Panc1 (cell line): ENCODE measurements around the gene UBAC2. TPM values are rescaled to one million over a fixed set of nuclear protein-coding genes. Genes with fewer than 3 reads are reported as not detected.

ENCODE experiments used
- ATAC-seq: fragments of 200-7000 bp; cut with Tn5 transposase; 2 replicates; pipeline ENCODE4 v1.9.1; 2020; ENCODE audit warnings: mild to moderate bottlenecking, moderate library complexity
- BruUV-seq: library from RNA; stranded (reverse); fragments of 400-500 nt; replicated peaks from 2 replicates; lab custom pipeline; 2021; lab: Mats Ljungman, UMichigan
- CTCF ChIA-PET: fragments of 300-600 bp; sonication (Branson Sonifier 250); formaldehyde crosslinking; loops from one replicate; lab custom pipeline; 2022; ENCODE audit warnings: antibody characterized with exemption; lab: Charles Lee
- POLR2A ChIA-PET: fragments of 300-600 bp; sonication (Branson Sonifier 250); formaldehyde crosslinking; loops from one replicate; lab custom pipeline; 2022; ENCODE audit warnings: antibody characterized with exemption; lab: Charles Lee
- DNase-seq: peaks from one replicate; pipeline ENCODE4 v3.0.0-alpha.2; 2010; ENCODE audit warnings: low read depth, low spot score
- H3K27ac ChIP-seq: 2 replicates; pipeline ENCODE4 v1.5.1; 2011; ENCODE audit warnings: mild to moderate bottlenecking, low read length, inconsistent platforms
- H3K27me3 ChIP-seq: fragments of 200-500 bp; sonication (Bioruptor generic); 2 replicates; pipeline ENCODE4 v1.6.0; 2014; ENCODE audit warnings: low read length, inconsistent platforms; ENCODE audit not compliant: control insufficient read depth, insufficient read depth
- H3K36me3 ChIP-seq: fragments of 200-500 bp; sonication (Bioruptor generic); 2 replicates; pipeline ENCODE4 v1.5.1; 2014; ENCODE audit warnings: inconsistent platforms, mild to moderate bottlenecking, low read length, moderate library complexity; ENCODE audit not compliant: control insufficient read depth, insufficient read depth
- H3K4me1 ChIP-seq: 2 replicates; pipeline ENCODE4 v1.5.1; 2011; ENCODE audit warnings: inconsistent platforms, mild to moderate bottlenecking, low read length, moderate library complexity; ENCODE audit not compliant: control insufficient read depth, insufficient read depth
- H3K4me3 ChIP-seq, 2 experiments: 2 replicates each; pipeline ENCODE4 v1.5.1; 2011 to 2012; ENCODE audit warnings: low read depth in 2 of 2, low read length in 2 of 2, mild to moderate bottlenecking in 2 of 2, inconsistent platforms in 1 of 2, moderate library complexity in 1 of 2
- H3K9me3 ChIP-seq: fragments of 200-500 bp; sonication (Bioruptor generic); 2 replicates; pipeline ENCODE4 v1.5.1; 2014; ENCODE audit warnings: low read depth, mild to moderate bottlenecking, inconsistent platforms, low read length, moderate library complexity; ENCODE audit not compliant: control insufficient read depth, insufficient read depth
- POLR2AphosphoS5 ChIP-seq: IDR thresholded peaks from 2 replicates; pipeline ENCODE4 v1.6.1; 2012; ENCODE audit warnings: mild to moderate bottlenecking, low read depth, low read length, moderate library complexity
- SIN3A ChIP-seq: IDR thresholded peaks from 2 replicates; pipeline ENCODE4 v1.6.1; 2012; ENCODE audit warnings: low read depth, mild to moderate bottlenecking, low read length, moderate library complexity, borderline replicate concordance; ENCODE audit not compliant: insufficient read depth
- TCF7L2 ChIP-seq: IDR thresholded peaks from 2 replicates; pipeline ENCODE4 v1.6.1; 2011; ENCODE audit warnings: mild to moderate bottlenecking, low read depth, low read length, inconsistent platforms
- in situ Hi-C: cut with HindIII; loops from 2 replicates; pipeline ENCODE4 v1.10.0; 2016; ENCODE audit warnings: low sequenced_read_pairs, low pct_unique_long_range_greater_than_20kb
- intact Hi-C: fragments of 100-400 bp; cut with micrococcal nuclease; formaldehyde crosslinking; loops from one replicate; pipeline ENCODE4 v1.10.0; 2022; ENCODE audit not compliant: unreplicated experiment
- total RNA-seq: library from RNA; stranded (reverse); gene quantifications from one replicate; pipeline ENCODE4 v1.2.1, GENCODE V29; 2021; ENCODE audit not compliant: unreplicated experiment
- TF ChIP-seq, protein P1 (sequence below), 2 experiments: IDR thresholded peaks; 2 replicates each; pipeline ENCODE4 v1.6.1; 2011 to 2012; ENCODE audit warnings: low read depth in 2 of 2, control low read depth in 1 of 2, low read length in 1 of 2, mild to moderate bottlenecking in 1 of 2, moderate library complexity in 1 of 2; ENCODE audit not compliant: insufficient read depth in 1 of 2
- TF ChIP-seq, protein P2 (sequence below): fragments of 450-650 bp; IDR thresholded peaks from 2 replicates; pipeline ENCODE4 v1.5.1; 2017; ENCODE audit warnings: mild to moderate bottlenecking

Gene UBAC2
- total RNA-seq, 1 experiment from 2014 or later, result 40.8 TPM

DNA sequence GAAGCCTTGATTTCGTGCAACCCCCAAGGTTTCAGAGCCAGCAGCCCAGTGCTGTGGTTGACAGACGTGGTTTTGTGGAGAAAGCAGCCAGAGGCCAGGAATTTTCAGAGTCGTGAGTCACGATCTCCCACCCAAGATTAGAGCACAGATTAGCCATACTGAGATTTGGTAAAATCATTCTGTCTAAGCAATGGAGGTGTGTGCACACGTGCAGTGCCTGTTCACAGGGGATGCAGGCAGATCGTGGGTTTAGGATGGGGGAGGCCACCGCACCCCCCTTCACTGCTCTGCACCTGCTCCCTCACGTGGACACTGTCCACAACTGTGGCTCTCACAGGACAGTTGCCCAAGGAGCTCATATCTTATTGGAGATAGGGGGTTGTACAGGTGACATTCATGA, 153.2 kb downstream of the UBAC2 start:
- BruUV-seq, result no TSS peak
- Histone ChIP-seq H3K4me1 (no peaks in the 10 kb centered on the region), H3K36me3 (0 out of 2 replicates have a peak, but pooled peaks cover 2% of the 10 kb centered on the region), H3K9me3 (no peaks in the 10 kb centered on the region), H3K27me3 (no peaks in the 10 kb centered on the region), H3K4me3 (no peak overlapping the region), H3K27ac (no peak overlapping the region)
- CTCF ChIA-PET, result no interaction called here
- POLR2A ChIA-PET, result no interaction called here
- DNase-seq (no peak), ATAC-seq (no peak)
- intact Hi-C loops (no loop called here), in situ Hi-C loops (no loop called here)
- TF ChIP-seq SIN3A (no peak), TCF7L2 (no peak), POLR2AphosphoS5 (no peak)
- TF ChIP-seq, protein P1, sequence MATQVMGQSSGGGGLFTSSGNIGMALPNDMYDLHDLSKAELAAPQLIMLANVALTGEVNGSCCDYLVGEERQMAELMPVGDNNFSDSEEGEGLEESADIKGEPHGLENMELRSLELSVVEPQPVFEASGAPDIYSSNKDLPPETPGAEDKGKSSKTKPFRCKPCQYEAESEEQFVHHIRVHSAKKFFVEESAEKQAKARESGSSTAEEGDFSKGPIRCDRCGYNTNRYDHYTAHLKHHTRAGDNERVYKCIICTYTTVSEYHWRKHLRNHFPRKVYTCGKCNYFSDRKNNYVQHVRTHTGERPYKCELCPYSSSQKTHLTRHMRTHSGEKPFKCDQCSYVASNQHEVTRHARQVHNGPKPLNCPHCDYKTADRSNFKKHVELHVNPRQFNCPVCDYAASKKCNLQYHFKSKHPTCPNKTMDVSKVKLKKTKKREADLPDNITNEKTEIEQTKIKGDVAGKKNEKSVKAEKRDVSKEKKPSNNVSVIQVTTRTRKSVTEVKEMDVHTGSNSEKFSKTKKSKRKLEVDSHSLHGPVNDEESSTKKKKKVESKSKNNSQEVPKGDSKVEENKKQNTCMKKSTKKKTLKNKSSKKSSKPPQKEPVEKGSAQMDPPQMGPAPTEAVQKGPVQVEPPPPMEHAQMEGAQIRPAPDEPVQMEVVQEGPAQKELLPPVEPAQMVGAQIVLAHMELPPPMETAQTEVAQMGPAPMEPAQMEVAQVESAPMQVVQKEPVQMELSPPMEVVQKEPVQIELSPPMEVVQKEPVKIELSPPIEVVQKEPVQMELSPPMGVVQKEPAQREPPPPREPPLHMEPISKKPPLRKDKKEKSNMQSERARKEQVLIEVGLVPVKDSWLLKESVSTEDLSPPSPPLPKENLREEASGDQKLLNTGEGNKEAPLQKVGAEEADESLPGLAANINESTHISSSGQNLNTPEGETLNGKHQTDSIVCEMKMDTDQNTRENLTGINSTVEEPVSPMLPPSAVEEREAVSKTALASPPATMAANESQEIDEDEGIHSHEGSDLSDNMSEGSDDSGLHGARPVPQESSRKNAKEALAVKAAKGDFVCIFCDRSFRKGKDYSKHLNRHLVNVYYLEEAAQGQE (IDR thresholded peaks at IDR 0.05; ENCODE audit: insufficient read depth in 1 of 2, low read depth in 2 of 2, low read length in 1 of 2), result no peak
- TF ChIP-seq, protein P2, sequence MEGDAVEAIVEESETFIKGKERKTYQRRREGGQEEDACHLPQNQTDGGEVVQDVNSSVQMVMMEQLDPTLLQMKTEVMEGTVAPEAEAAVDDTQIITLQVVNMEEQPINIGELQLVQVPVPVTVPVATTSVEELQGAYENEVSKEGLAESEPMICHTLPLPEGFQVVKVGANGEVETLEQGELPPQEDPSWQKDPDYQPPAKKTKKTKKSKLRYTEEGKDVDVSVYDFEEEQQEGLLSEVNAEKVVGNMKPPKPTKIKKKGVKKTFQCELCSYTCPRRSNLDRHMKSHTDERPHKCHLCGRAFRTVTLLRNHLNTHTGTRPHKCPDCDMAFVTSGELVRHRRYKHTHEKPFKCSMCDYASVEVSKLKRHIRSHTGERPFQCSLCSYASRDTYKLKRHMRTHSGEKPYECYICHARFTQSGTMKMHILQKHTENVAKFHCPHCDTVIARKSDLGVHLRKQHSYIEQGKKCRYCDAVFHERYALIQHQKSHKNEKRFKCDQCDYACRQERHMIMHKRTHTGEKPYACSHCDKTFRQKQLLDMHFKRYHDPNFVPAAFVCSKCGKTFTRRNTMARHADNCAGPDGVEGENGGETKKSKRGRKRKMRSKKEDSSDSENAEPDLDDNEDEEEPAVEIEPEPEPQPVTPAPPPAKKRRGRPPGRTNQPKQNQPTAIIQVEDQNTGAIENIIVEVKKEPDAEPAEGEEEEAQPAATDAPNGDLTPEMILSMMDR, result no peak

DNA sequence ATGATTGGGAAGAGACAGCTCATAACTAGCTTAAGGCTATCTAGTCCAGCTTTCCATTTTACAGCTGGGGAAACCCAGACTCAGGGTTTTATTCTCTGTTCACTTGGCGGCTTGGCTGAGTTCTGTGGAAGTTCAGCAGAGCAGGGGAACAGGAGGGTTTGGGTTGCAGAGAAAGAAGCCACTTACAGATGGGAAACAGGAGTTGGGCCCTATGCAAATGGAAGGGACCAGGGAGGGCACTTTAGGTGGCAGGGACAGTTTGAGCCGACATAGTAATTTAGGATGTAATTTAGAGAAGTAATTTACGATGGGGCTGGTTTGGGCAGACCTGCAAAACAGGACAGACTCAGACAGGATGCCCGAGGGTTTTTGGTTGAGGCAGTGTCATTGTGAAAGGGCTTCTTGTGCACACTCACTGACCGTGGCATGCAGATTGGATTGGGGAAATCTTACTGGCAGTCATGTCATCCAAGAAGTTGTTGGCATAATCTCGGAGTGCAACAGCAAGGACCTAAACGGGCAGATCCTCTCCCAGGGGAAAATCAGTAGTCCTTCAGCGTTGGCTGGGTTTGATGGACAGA, 153.8 kb downstream of the UBAC2 start:
- DNase-seq, result no peak
- no peak for TF ChIP-seq POLR2AphosphoS5
- TF ChIP-seq TCF7L2, result no peak
- TF ChIP-seq, protein P1 (IDR thresholded peaks at IDR 0.05; ENCODE audit: insufficient read depth in 1 of 2, low read depth in 2 of 2, low read length in 1 of 2), result no peak
- TF ChIP-seq, protein P2, result no peak
- no peak for TF ChIP-seq SIN3A

More for the DNA sequence above, 153.8 kb downstream of the UBAC2 start:
- no peak overlapping the region for H3K4me3 ChIP-seq
- no peaks in the 10 kb centered on the region for H3K4me1 ChIP-seq
- no peaks in the 10 kb centered on the region for H3K9me3 ChIP-seq
- no peak overlapping the region for H3K27ac ChIP-seq
- no peak for ATAC-seq
- ChIA-PET POLR2A (no interaction called here), CTCF (no interaction called here)
- in situ Hi-C loops, result no loop called here
- 0 out of 2 replicates have a peak, but pooled peaks cover 2% of the 10 kb centered on the region for H3K36me3 ChIP-seq
- no peaks in the 10 kb centered on the region for H3K27me3 ChIP-seq
- intact Hi-C loops, result no loop called here
- BruUV-seq, result no TSS peak
